HG02588 (cell line): Measurements from ENCODE around the gene VIT.

Source experiments
- ATAC-seq: cut with Tn5 transposase; IDR thresholded peaks from one replicate; pipeline ENCODE4 v1.9.1; 2021; ENCODE audit warnings: mild to moderate bottlenecking, moderate library complexity; ENCODE audit not compliant: unreplicated experiment

VIT gene

GRCh38 chr2:36696533-36696932 lies at the start of gene VIT:
TSS of gene VIT (plus strand) at chr2:36696707. CDS start at chr2:36716371, 19,664 bp downstream.
- no peak for ATAC-seq

- ATAC-seq, result peak; percentile 86
These were observed 46.3 kb upstream of the VIT start for GRCh38 chr2:36650031-36650829.

GRCh38 chr2:36653155-36653554 lies 43.4 kb upstream of the VIT start:
- no peak for ATAC-seq

GRCh38 chr2:36653967-36654694 lies 42.4 kb upstream of the VIT start:
- ATAC-seq, result no peak

- no peak for ATAC-seq
These were observed 41.1 kb upstream of the VIT start for GRCh38 chr2:36655453-36655852.

- no peak for ATAC-seq
These were observed 38.8 kb upstream of the VIT start for GRCh38 chr2:36657703-36658102.

- ATAC-seq, result no peak
These were observed 38.2 kb upstream of the VIT start for GRCh38 chr2:36658277-36658748.

- ATAC-seq, result no peak
These were observed 37.3 kb upstream of the VIT start for GRCh38 chr2:36659218-36659617.

- ATAC-seq, result peak; percentile 53
These were observed 36.6 kb upstream of the VIT start for GRCh38 chr2:36659872-36660312.

GRCh38 chr2:36662638-36663037 lies 33.9 kb upstream of the VIT start:
- no peak for ATAC-seq

GRCh38 chr2:36663295-36663694 lies 33.2 kb upstream of the VIT start:
- no peak for ATAC-seq

- ATAC-seq, result peak; percentile 81
These were observed 32.4 kb upstream of the VIT start for GRCh38 chr2:36663851-36664695.

- ATAC-seq, result no peak
These were observed 31.8 kb upstream of the VIT start for GRCh38 chr2:36664696-36665076.

- ATAC-seq, result no peak
These were observed 28.6 kb upstream of the VIT start for GRCh38 chr2:36667931-36668330.

- ATAC-seq, result no peak
These were observed 25.5 kb upstream of the VIT start for GRCh38 chr2:36670881-36671595.

GRCh38 chr2:36671731-36672130 lies 24.8 kb upstream of the VIT start:
- ATAC-seq, result no peak

- ATAC-seq, result no peak
These were observed 24.3 kb upstream of the VIT start for GRCh38 chr2:36672199-36672598.

- no peak for ATAC-seq
These were observed 20.8 kb upstream of the VIT start for GRCh38 chr2:36675579-36676282.

GRCh38 chr2:36676364-36676763 lies 20.1 kb upstream of the VIT start:
- no peak for ATAC-seq

- ATAC-seq, result no peak
These were observed 19.1 kb upstream of the VIT start for GRCh38 chr2:36677386-36677785.
